Measurements from ENCODE around the gene PICALM. TPM values are rescaled to one million over a fixed set of nuclear protein-coding genes. Genes with fewer than 3 reads are reported as not detected.
"Not testable (repeated sequence)": the region's sequence is repeated elsewhere in the genome, so short reads cannot be mapped to it uniquely, and the experiment has no call there.

The PICALM gene
- polyA plus RNA-seq, 3 donors = 227 to 296 (median 288) TPM

DNA sequence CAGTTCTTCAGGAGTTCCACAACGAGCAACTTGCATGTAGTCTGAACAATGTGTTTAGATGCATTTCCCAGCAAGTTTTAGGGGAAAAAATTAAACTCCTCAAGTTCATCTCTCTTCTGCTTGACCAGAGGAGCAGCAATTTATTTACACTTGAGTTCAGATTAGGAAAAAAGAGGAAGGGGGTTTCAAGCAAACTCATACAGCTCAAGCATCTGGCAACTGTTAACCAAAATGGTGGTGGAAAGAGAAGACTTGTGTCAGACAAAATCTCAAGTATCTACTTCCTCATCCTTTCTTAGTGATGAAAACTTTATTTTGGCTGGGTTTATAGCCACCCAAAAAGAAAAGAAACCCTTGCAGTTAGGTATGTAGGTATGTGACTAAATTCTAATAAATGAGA is 29.1 kb upstream of the PICALM start:
- no peak for DNase-seq (ENCODE audit: extremely low read depth in 1 of 11, low read depth in 9 of 11, low spot score in 4 of 11)

- DNase-seq (ENCODE audit: extremely low read depth in 1 of 11, low read depth in 9 of 11, low spot score in 4 of 11) = no peak
Observed at GRCh38 chr11:86091566-86091965, 22.7 kb upstream of the PICALM start.

DNA sequence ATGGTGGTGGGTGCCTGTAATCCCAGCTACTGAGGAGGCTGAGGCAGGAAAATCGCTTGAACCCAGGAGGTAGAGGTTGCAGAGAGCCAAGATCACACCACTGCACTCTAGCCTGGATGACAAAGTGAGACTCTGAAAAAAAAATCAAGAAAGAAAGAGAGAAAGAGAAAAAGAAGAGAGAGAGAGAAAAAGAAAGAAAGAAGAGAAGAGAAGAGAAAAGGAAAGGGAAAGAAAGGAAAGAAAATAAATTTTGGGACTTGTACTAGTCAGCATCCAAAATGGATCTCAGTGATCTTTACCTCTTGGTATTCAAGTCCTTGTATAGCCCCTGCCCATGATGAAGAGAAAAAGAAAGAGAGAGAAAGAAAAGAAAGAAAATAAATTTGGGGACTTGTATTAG is 22.2 kb upstream of the PICALM start:
- no peak for DNase-seq (ENCODE audit: extremely low read depth in 1 of 11, low read depth in 9 of 11, low spot score in 4 of 11)

- DNase-seq (ENCODE audit: extremely low read depth in 1 of 11, low read depth in 9 of 11, low spot score in 4 of 11) = no peak
Observed at GRCh38 chr11:86089659-86090058, 20.8 kb upstream of the PICALM start.

DNA sequence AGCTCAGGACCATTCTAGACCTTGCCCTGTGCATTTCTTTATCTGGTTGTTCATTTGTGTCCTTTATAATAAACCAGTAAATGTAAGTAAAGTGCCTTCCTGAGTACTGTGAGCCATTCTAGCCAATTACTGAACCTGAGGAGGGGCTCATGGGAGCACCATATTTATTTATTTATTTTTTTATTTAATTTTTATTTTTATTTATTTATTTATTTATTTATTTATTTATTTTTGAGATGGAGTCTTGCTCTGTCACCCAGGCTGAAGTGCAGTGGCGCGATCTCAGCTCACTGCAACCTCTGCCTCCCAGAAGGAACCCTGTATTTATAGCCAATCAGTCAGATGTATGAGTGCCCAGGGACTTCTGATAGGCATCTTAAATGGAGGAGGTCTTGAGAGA is 18.8 kb upstream of the PICALM start:
- not testable (repeated sequence) for DNase-seq (ENCODE audit: extremely low read depth in 1 of 11, low read depth in 9 of 11, low spot score in 4 of 11)

DNA sequence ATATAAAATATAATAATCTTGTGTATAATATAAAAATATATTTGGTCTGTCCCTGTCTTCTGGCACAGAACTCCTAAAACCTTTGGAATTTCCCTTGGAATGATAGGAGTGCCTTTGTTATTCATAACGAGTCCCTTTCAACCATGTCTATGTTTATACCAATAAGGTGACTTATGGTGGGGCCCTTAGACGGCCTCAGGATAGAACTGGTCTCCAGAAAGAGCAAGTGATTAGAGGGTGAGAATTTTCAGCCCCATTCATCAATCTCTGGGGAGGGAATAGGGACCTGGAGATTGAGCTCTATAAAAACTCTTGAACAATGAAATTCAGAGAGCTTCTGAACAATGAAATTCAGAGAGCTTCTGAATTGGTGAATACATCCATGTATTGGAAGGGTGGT is 18.4 kb upstream of the PICALM start:
- DNase-seq (ENCODE audit: extremely low read depth in 1 of 11, low read depth in 9 of 11, low spot score in 4 of 11) = no peak

GRCh38 chr11:86081455-86081854 is 12.6 kb upstream of the PICALM start:
- no peak for DNase-seq (ENCODE audit: extremely low read depth in 1 of 11, low read depth in 9 of 11, low spot score in 4 of 11)

DNA sequence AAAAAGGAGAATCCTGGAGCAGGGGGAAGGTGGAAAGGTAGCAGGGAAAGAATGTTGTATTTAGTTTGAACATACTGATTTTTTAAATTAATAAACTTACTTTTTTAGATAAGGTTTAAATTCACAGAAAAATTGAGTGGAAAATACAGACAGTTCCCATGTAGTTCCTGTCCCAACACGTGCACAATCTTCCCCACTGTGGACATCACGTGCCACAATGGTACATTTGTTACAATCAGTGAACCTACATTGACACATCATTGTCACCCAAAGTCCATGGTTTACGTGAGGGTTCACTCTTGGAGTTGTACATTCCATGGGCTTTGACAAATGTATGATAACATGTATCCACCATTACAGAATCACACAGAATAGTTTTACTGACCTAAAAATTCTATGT is 10.5 kb upstream of the PICALM start:
- DNase-seq (ENCODE audit: extremely low read depth in 1 of 11, low read depth in 9 of 11, low spot score in 4 of 11) = no peak

DNA sequence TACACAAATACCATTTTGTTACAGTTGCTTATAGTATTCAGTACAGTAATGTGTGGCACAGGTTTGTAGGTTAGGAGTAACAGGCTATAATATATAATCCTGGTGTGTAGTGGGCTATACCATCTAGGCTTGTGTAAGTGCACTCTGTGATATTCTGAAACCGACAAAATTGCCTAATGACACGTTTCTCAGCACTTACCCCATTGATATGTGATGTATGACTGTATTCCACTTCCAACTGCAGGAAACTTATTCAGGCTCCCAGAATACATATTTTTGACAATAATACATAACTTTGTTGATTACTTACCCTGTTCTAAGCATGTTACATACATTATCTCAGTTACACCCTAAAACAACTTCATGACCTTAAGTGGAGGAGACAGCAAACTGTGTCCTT is 5.1 kb upstream of the PICALM start:
- no peak for DNase-seq (ENCODE audit: extremely low read depth in 1 of 11, low read depth in 9 of 11, low spot score in 4 of 11)

DNA sequence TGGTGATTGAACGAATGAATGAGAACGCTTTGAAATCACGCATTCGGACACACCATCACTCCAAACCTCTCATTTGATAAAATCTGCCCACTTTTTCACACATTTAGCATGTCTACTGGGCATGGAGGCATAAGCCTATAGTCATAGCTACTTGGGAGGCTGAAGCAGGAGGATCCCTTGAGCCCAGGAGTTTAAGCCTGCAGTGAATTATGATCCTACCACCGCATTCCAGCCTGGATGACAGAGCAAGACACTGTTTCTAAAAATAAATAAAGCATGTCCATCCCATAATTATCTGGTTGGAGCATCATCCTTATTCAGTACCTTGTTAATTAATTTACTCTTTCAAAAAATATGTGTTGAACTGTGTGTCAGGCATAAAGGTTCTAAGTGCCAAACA is 3.3 kb upstream of the PICALM start:
- DNase-seq (ENCODE audit: extremely low read depth in 1 of 11, low read depth in 9 of 11, low spot score in 4 of 11) = no peak

DNA sequence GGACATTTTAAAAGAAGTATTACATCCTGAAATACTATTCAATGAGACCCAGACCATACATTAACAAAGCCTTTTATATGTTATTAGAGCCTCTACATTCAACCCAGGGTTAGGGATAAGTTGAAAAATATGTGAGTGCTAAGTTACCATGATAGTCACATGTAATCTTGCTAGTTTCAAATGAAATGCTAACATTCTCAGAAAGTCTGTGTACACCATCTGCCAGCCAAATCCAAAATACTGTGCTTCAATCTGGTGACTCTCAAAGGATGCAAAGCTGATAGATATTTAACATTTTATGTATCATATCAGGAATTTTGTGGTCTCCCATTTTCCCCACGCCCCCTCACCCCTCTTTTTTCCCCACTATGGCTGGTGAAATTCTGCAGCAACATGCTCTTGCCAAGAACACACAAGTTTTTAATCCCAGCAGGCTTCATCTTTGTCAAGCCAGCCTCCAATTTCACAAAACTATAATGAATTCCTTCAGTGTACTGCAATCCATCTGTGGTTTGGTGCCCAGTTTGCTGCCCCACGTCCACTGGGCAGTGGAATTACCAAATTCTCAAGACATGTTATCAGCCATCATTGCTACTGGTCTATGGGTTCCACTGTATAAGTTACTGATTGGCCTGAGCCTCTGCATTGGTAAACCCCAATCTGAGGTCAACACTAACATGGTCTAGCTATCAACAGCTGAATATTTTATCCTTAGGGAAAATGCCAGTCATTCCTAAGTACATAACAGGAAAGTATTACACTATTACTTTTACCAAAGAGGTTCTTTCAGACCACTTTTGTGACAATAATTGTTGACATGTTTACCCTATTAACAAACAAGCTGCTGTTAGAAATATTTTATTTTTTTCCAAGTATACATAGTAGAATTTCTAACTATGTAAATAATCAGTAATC is 1.5 kb upstream of the PICALM start:
- DNase-seq (ENCODE audit: extremely low read depth in 1 of 11, low read depth in 9 of 11, low spot score in 4 of 11) = no peak

GRCh38 chr11:86069408-86070101 is 671 bp upstream of the PICALM start:
- DNase-seq (ENCODE audit: extremely low read depth in 1 of 11, low read depth in 9 of 11, low spot score in 4 of 11) = peak in 9 of 11 donors; percentile 29 to 67 (median 56)

- DNase-seq (ENCODE audit: extremely low read depth in 1 of 11, low read depth in 9 of 11, low spot score in 4 of 11) = peak in 8 of 11 donors; percentile 18 to 56 (median 26)
Observed at GRCh38 chr11:86068138-86068871, 579 bp downstream of the PICALM start.

DNA sequence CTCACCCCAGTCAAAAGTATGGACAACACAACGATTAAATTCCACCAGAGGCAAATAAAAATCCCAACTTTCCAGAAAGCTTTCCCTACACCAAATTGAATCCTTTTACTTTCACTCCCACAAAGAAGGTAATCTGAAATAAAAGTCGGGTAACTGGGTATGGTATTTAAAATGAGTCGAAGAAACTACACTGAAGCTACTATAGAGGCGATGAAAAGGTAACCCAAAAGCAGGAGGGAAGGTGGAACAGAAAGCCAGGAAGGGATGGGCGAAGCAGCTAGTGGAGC is 1.1 kb downstream of the PICALM start:
- peak in 4 of 11 donors; percentile 9 to 56 (median 28) for DNase-seq (ENCODE audit: extremely low read depth in 1 of 11, low read depth in 9 of 11, low spot score in 4 of 11)

DNA sequence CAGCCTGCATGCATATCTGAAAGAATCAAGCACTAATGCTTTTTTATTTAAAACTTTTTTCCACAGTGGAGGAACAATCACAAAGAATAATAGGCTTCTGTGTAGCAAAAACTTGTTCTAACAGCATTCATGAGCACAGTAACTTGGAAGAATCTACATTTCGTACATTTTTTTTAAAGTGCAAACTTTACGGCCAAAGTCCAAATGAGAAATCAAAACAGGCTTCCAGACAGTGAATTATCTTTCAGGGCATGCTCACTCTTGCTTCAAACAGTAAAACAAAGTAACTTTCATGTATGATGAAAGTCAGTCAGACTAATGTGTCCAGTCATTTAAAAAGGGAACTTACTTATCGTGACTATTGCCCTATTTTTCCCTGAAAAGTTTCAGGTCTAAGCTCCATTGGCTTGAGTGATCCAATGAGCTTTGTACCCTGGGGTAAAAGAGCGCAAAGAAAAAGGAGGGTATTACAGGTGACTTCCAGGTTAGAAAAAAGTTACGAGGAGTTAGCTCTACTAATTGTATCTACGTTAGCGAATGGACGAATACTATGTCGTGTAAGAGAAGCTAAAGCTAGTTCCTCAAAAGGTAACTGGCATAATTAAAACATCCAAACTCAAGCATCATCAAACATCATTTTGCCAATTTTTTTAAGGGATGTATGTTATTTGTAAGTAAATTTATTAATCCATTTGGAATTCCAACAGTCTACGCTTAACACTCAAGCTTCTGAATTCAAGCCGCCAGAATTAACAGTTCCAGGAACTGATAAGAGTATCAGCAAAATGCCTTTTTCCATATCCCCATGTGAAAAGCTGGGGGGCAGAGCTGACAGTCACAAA is 1.7 kb downstream of the PICALM start:
- peak in 7 of 11 donors; percentile 12 to 48 (median 36) for DNase-seq (ENCODE audit: extremely low read depth in 1 of 11, low read depth in 9 of 11, low spot score in 4 of 11)

DNA sequence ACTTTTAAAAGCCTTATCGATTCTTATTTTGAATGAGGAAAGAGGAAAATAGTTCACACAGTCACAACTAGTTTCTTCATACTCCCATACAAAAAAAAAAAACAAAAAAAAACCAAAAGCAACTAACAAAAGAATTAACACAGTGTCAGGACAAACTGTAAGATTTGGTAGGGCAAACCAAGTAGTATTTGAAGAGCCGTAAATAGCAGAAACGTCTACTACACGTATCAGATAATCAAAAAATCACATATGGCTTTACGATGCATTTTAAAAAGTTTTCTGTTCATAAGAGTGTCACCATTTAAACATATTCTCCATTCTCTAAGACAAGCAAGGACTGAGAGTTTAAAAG is 2.3 kb downstream of the PICALM start:
- no peak for DNase-seq (ENCODE audit: extremely low read depth in 1 of 11, low read depth in 9 of 11, low spot score in 4 of 11)

GRCh38 chr11:86066033-86066432 is 2.9 kb downstream of the PICALM start:
- no peak for DNase-seq (ENCODE audit: extremely low read depth in 1 of 11, low read depth in 9 of 11, low spot score in 4 of 11)

DNA sequence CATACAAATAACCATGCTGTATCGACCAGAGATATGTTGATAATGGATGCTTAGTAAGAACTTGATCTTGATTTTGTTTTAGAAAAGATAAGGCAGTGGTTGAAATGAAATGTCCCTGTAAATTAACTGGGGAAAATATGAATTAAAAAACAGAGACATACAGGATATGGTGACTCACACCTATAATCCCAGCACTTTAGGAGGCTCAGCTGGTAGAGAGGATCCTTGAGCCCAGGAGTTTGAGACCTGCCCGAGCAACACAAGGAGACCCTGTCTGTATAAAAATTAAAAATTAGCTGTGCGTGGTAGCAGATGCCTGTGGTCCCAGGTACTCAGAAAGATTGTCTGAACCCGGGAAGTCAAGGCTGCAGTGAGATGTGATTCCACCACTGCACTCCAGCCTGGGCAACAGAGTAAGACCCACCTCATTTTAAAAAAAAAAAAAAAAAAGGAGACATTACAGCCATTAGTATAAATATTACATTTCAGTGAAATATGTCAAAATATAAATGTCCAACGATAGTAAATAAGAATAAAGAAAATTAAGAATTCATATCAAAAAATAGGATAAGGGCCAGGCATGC is 4.6 kb downstream of the PICALM start:
- DNase-seq (ENCODE audit: extremely low read depth in 1 of 11, low read depth in 9 of 11, low spot score in 4 of 11) = no peak

DNA sequence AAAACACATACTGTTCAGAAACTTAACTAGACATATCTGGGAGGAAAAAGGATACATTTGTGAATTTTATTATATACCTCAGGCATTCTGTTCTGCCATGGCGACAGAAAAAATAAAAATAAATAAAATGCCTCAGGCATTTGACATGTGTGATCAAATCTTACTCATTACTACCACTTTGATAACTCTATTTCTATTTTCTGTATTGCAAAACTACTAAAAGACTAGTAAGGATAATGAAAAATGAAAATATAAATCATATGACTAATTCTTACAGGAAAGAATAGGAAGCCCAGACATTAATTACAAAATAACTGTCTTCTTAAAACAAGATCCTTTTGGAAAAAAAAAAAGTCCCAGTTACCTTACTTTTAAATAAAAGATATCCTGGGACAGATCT is 5.3 kb downstream of the PICALM start:
- no peak for DNase-seq (ENCODE audit: extremely low read depth in 1 of 11, low read depth in 9 of 11, low spot score in 4 of 11)
